DND-41 (cell line): Measurements from ENCODE around the gene MRPL39.

Experiments
- ATAC-seq: fragments of 200-7000 bp; cut with Tn5 transposase; 3 replicates; pipeline ENCODE4 v1.9.1; 2021; ENCODE audit warnings: low read depth; ENCODE audit not compliant: insufficient read depth
- DNase-seq: peaks from one replicate; pipeline ENCODE4 v3.0.0-alpha.2; 2020
- H2AFZ ChIP-seq: 2 replicates; pipeline ENCODE4 v1.6.0; 2012; ENCODE audit warnings: low read depth, low read length
- H3K27ac ChIP-seq: 2 replicates; pipeline ENCODE4 v1.5.1; 2012; ENCODE audit warnings: low read length, inconsistent platforms
- H3K27me3 ChIP-seq: fragments of 200-600 bp; sonication (generic); 2 replicates; pipeline ENCODE4 v1.6.0; 2012; ENCODE audit warnings: low read length, mild to moderate bottlenecking, inconsistent platforms; ENCODE audit not compliant: insufficient read depth, poor library complexity
- H3K36me3 ChIP-seq: 2 replicates; pipeline ENCODE4 v1.5.1; 2012; ENCODE audit warnings: low read length, inconsistent platforms; ENCODE audit not compliant: insufficient read depth
- H3K4me1 ChIP-seq: 2 replicates; pipeline ENCODE4 v1.5.1; 2012; ENCODE audit warnings: mild to moderate bottlenecking, low read length; ENCODE audit not compliant: insufficient read depth
- H3K4me2 ChIP-seq: 2 replicates; pipeline ENCODE4 v1.6.0; 2012; ENCODE audit warnings: mild to moderate bottlenecking, moderate library complexity, low read length, inconsistent platforms; ENCODE audit not compliant: insufficient read depth
- H3K4me3 ChIP-seq, 2 experiments: fragments of 200-600 bp in 1 of 2; shearing (Covaris generic) in 1 of 2; 2 replicates each; pipeline ENCODE4 v1.5.1; 2012 to 2016; ENCODE audit warnings: inconsistent platforms in 2 of 2, low read length in 2 of 2, mild to moderate bottlenecking in 2 of 2, low read depth in 1 of 2, moderate library complexity in 1 of 2
- H3K79me2 ChIP-seq: 2 replicates; pipeline ENCODE4 v1.6.0; 2012; ENCODE audit warnings: low read length, inconsistent platforms; ENCODE audit not compliant: insufficient read depth
- H3K9ac ChIP-seq: 2 replicates; pipeline ENCODE4 v1.6.0; 2012; ENCODE audit warnings: low read depth, mild to moderate bottlenecking, inconsistent platforms, low read length, moderate library complexity
- H3K9me3 ChIP-seq: 2 replicates; pipeline ENCODE4 v1.5.1; 2012; ENCODE audit warnings: low read length, moderate library complexity, mild to moderate bottlenecking, inconsistent platforms; ENCODE audit not compliant: insufficient read depth, severe bottlenecking
- H4K20me1 ChIP-seq: 2 replicates; pipeline ENCODE4 v1.6.0; 2012; ENCODE audit warnings: low read length; ENCODE audit not compliant: insufficient read depth
- CTCF ChIP-seq: IDR thresholded peaks from 2 replicates; pipeline ENCODE4 v1.5.1; 2012; ENCODE audit warnings: borderline replicate concordance, low read length, moderate library complexity, mild to moderate bottlenecking; ENCODE audit not compliant: poor library complexity, severe bottlenecking; ENCODE audit errors: extremely low read depth
- EZH2 ChIP-seq: IDR thresholded peaks from 3 replicates; pipeline ENCODE4 v1.6.1; 2012; ENCODE audit warnings: borderline replicate concordance, low read depth, mild to moderate bottlenecking, moderate library complexity, low read length, inconsistent platforms; ENCODE audit not compliant: severe bottlenecking

MRPL39 gene

GRCh38 chr21:25569711-25570110 lies 37.6 kb downstream of the MRPL39 start:
- Histone ChIP-seq H3K4me1 (peaks cover 91% of the 10 kb centered on the region), H3K36me3 (peaks cover 63% of the 10 kb centered on the region), H2AFZ (no peak overlapping the region), H3K4me3 (no peak overlapping the region), H3K9ac (no peak overlapping the region), H3K9me3 (no peaks in the 10 kb centered on the region), H4K20me1 (peaks cover 24% of the 10 kb centered on the region), H3K4me2 (peak overlapping the region; percentile 23; the same call in 1 of the 2 replicates), H3K79me2 (peaks cover 83% of the 10 kb centered on the region), H3K27ac (peak overlapping the region; percentile 23; the same call in 1 of the 2 replicates), H3K27me3 (no peaks in the 10 kb centered on the region)
- ATAC-seq (no peak), DNase-seq (no peak)
- TF ChIP-seq CTCF: no peak
- no peak for TF ChIP-seq EZH2

- ATAC-seq: no peak
- Histone ChIP-seq H3K4me1 (peaks cover 91% of the 10 kb centered on the region), H3K4me2 (no peak overlapping the region), H3K36me3 (peaks cover 65% of the 10 kb centered on the region), H4K20me1 (peaks cover 27% of the 10 kb centered on the region), H3K27me3 (no peaks in the 10 kb centered on the region), H3K4me3 (no peak overlapping the region), H3K27ac (no peak overlapping the region), H2AFZ (no peak overlapping the region), H3K9ac (no peak overlapping the region), H3K79me2 (peaks cover 84% of the 10 kb centered on the region), H3K9me3 (no peaks in the 10 kb centered on the region)
- TF ChIP-seq CTCF: no peak
- no peak for TF ChIP-seq EZH2
- DNase-seq: no peak
Measured at GRCh38 chr21:25569084-25569483, 38.2 kb downstream of the MRPL39 start.

GRCh38 chr21:25568246-25568645 lies 39.0 kb downstream of the MRPL39 start:
- Histone ChIP-seq H3K4me3 (no peak overlapping the region), H4K20me1 (peaks cover 34% of the 10 kb centered on the region), H3K9ac (no peak overlapping the region), H3K9me3 (no peaks in the 10 kb centered on the region), H3K27me3 (no peaks in the 10 kb centered on the region), H3K4me2 (no peak overlapping the region), H3K27ac (no peak overlapping the region), H3K79me2 (peaks cover 92% of the 10 kb centered on the region), H2AFZ (no peak overlapping the region), H3K36me3 (peaks cover 65% of the 10 kb centered on the region), H3K4me1 (peaks cover 91% of the 10 kb centered on the region)
- no peak for TF ChIP-seq CTCF
- TF ChIP-seq EZH2: no peak
- DNase-seq (no peak), ATAC-seq (no peak)

- H3K9me3 ChIP-seq: no peaks in the 10 kb centered on the region
- peaks cover 99% of the 10 kb centered on the region for H3K79me2 ChIP-seq
- H3K4me1 ChIP-seq: peaks cover 86% of the 10 kb centered on the region
- TF ChIP-seq CTCF (no peak), EZH2 (no peak)
- DNase-seq: no peak
- no peak overlapping the region for H3K4me3 ChIP-seq
- ATAC-seq: no peak
- H2AFZ ChIP-seq: no peak overlapping the region
- H3K27me3 ChIP-seq: no peaks in the 10 kb centered on the region
- no peak overlapping the region for H3K27ac ChIP-seq
- H3K4me2 ChIP-seq: peak overlapping the region; percentile 9; the same call in 1 of the 2 replicates
- H3K36me3 ChIP-seq: peaks cover 65% of the 10 kb centered on the region
- H3K9ac ChIP-seq: no peak overlapping the region
- peaks cover 34% of the 10 kb centered on the region for H4K20me1 ChIP-seq
Measured at GRCh38 chr21:25567472-25567871, 39.8 kb downstream of the MRPL39 start.
